GM19395 (cell line): ENCODE data around the gene IL23A.
A peak's percentile ranks its signal among the peaks of the same experiment; 100 is the strongest.
"Not testable (repeated sequence)": the region's sequence is repeated elsewhere in the genome, so short reads cannot be mapped to it uniquely, and the experiment has no call there.

Experiments
- ATAC-seq: cut with Tn5 transposase; IDR thresholded peaks from one replicate; pipeline ENCODE4 v1.9.1; 2021; ENCODE audit warnings: mild to moderate bottlenecking, moderate library complexity; ENCODE audit not compliant: unreplicated experiment

IL23A gene

DNA sequence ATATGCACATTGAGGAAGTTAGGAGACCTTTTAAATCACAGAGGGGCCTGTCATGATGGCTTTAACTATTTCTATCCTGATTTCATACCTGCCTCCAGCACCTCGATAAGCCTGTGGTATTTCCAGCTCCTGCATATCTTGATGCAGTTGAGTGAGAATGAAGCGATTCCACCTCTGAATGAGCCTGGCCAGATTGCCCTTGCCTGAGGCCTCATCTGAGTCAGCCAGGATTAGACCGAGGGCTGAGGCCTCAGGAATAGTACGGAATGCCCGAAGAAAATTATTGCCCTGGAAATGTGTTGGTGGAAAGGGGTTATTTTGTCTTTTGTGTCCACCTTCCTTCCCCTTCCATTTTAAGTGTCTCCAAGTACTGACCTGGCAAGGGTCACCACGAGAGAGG is 14.5 kb upstream of the IL23A start:
- no peak for ATAC-seq

DNA sequence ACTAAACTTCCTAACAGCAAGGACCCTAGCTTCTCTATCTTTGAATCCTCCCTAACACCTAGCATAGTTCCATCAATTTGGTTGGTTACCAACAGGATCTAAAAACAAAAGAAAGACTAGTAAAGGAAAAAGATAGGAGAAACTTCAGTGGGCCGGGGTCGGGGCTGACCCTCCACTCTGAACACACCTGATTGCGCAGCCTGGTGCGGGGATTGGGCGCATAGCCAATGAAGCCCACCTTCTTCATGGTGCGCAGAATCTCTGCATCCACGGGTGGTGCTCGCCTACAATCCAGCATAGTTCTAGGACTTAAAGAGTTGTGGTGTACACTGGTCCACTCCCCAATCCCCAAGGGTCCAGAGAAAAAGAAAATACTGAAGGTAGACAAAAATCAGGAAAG is 12.6 kb upstream of the IL23A start:
- ATAC-seq = no peak

DNA sequence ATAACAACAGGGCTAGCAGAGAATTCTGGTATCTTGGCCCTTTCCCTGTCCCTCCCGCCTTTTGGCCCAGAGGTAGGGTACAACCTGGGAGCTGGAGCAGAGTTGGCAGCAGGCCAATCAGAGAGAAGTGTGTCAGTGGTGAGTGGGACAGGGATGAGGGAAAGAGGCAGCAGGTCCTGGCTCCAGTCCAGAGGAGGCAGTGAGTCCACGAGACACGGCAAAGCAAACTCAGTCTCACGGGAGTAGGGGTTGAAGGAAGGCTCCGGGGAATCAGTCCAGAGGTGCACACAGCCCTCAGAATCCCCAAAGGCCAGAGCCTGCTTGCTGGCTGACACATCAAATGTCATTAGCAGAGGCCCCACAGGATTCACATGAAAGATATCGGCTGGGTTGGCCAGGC is 12.2 kb upstream of the IL23A start:
- ATAC-seq = no peak

DNA sequence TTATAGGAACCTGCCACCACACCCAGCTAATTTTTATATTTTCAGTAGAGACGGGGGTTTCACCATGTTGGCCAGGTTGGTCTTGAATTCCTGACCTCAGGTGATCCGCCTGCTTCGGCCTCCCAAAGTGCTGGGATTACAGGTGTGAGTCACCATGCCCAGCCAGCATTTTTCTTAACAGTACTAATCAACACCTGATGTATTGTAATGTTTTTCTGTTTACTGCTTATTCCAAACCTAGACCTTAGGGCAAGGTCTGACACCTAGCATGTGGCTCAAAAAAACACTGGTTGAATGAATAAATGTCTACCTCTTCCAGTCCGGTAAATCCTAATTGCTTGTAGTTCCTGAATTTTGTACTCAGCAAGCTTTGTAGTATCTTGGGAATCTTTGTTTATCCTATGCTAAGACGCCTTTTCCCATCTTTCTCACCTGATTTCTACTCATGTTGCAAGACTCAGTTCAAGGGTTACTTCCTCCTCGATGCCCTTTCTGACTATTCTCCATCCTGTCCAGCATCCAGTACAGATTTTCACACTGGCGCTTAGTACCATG is 7.7 kb upstream of the IL23A start:
- ATAC-seq = no peak

DNA sequence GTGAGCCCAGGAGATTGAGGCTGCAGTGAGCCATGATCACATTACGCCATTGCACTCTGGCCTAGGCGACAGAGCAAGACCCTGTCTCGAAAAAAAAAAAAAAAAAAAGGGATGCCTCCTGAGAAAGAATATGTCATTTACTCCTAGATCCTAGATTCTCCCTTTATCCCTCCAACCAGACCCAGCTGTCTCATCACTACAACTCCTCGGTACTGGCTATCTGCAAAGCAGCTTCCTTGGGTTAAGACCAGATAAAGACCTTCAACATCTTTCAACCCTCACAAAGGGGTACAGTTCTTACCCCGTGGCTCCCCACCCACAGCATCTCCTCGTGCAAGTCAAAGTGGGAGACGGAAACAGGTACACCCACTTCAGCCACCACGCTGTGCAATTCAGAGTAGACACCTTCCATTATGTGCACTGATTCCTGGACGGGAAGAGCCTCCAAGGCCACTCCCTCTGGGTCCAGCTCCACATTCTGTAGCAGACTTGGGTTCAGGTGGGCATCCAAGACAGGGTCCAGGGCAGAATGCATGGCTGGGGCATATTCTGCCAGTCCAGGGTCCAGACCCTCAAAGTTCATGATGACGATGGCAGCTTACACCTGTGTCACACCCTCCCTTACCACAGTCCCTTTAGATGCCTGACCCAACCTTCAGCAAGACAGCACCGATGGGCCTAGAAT is 6.0 kb upstream of the IL23A start:
- no peak for ATAC-seq

DNA sequence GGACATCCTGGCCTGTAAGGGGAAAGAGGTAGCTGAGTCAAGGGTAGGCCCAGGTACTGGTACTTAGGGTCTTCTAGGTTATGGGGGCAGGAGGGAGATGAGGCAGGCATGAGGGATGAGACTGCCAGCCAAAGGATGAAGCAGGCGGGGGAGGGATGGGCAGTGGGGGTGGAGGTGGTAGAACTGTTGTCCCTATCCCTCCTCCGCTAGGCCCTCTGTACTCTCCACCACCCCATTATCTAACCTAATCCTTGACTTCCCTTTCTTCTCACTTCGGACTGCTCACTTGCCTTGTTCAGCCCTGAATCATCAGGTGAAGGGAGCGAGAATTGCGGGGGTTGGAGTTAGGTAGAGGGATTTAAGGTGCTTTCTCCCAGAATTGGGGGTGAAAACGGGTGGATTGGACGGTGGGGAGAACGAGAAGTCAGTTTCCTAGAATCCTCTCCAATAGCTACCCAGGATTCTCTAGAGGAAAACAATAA is 5.4 kb upstream of the IL23A start:
- ATAC-seq = peak; percentile 5

DNA sequence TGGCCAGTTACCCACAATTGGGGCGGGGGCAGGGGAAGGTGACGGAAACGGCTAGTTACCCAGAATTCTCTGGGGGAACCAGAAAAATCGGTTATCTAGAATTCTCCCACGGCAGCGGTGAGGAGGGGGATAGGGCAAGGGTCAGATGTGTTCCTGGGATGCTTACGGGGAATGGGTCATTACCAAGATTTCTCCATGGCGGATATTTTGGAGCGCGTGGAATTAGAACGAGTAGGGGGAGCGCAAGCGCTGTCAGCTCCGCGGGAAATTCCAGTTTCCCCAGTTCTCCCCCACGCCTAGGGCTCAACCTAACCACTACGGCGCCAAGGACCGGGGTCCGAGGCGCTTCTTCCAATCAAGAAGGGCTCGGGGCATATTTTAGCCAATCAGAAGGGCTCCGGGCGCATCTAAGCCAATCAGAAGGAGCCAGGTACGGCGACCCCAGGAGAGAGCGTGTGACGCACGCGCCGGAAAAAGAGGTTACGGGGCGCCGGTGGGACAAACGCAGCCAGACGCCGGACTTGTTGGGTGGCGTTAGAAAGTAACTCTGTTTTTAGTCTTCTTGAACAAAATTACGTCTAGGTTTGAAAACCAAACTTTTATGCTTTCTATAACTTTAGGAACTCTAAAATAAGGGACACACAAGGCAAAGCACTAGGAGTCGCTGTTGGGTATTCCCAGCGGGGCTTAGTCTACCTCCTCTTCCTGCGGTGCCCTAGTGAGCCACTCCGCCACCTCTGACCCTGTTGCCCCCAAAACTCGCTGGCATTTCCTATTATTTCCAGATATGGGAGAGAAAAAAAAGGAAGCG is 4.8 kb upstream of the IL23A start, which contains the start of gene PAN2:
PAN2 (minus strand) TSS at position 322 of the 811 bp plus-strand sequence. CDS start 906 bp downstream, outside the sequence.
- peak; percentile 94 for ATAC-seq

DNA sequence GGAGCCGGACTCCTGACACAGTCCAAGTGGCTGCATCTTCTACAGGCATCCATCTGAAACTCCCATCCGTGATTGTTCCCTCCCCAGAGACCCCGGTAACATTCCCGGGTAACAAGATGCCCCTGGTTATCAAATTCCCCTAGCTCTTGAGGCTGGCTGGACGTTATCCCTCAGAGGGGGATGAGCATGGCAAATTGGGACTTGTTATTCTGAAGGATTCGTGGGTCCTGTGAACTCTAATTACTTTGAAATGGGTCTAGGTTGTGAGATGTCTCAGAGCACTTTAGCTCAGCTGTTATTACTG is 4.2 kb upstream of the IL23A start:
- ATAC-seq = no peak

DNA sequence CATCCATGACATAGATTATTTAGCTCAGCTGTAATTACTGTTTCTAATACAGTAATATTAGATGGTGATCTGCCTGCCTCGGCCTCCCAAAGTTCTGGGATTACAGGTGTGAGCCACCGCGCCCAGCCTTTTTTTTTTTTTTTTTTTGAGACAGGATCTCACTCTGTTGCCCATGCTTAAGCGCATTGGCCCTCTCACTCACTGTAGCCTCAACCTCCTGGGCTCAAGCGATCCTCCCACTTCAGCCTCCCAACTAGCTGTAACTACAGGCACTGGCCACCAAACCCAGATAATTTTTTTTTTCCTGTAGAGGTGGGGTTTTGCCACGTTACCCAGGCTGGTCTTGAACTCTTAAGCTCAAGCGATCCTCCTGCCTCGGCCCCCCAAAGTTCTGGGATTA is 3.2 kb upstream of the IL23A start:
- ATAC-seq = not testable (repeated sequence)

DNA sequence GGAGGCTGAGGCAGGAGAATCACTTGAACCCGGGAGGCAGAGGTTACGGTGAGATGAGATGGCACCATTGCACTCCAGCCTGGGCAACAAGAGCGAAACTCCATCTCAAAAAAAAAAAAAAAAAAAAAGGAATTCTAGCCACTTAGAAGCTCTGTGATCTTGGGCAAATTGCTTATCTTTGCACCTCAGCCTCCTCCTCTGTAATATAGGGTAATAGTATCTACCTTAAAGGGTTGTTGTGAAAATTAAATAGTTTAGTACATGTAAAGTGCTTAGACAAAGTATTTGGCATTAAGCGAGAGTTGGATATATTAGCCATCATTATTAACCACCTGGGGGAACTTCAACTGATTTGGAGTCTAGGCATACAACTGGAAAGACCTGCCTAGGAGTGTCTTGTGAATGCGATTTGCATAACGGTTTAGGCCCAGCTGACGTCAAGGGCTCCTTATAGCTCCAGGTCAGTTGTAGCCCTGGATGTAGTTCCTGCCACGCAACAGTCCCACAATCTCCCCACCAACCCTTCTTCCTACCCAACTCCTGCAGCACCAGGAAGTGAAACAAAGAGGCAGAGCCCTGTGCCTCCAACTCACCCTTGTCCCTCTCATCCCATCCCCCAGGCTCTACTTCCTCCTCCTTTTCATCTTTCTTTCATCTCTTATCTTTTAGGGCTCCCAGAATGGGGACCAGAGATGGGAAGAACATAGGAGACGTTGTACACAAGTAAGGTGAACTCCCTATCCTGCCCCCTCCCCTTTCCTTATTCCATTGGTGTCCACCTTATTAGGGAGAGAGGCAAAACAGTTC is 2.1 kb upstream of the IL23A start:
- no peak for ATAC-seq

DNA sequence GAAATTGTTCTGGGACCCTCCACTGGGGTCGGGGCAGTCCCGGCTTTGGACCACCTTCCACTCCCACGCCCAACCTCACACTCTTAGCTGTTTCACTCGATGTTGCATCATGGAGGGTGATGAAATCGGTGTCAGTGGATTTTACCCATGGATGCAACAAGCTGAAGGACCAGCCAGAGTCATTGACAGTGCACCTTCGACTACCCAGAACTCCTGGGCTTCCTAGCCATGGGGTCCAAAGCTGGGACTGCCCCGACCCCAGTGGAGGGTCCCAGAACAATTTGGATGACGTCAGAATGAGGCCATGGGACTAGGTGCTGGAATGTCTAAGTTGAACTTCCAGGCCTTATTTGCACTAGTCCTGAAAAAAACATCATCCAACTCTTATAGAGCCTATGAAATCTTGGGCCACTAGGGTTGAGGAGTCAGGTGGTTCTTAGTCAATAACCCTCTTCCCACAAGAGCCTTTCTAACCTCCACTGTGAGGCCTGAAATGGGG is 882 bp upstream of the IL23A start:
- no peak for ATAC-seq

DNA sequence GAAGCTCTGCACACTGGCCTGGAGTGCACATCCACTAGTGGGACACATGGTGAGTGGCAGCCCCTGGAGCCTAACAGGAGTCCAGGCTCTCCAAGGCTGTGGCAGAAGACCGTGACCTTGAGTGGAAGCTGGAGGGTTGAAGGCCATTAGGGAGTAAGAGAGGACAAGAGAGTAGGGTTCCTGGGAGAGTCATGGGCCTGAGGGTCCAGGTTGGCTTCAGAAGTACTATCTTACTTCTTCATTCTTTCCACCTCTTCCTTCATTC is 406 bp downstream of the IL23A start:
- ATAC-seq = no peak

DNA sequence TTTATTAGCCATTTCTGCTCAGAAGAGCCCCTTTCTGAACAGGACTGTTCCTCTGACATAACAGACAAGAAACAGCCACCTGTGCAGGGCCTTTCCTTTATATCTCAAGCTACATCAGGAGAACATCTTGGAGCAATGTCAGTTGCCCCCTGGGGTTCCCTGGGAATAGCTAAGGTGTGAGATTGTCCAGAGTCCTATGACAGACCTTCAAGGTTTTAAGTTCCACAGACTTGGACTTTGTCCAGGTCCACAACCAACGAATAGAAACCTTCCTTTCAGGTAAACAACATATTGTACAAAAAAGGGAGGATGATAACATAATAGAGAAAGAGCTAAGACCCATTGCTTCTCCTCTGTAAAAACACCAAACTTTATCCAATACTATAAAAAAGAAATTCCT is 2.9 kb downstream of the IL23A start:
- ATAC-seq = no peak

DNA sequence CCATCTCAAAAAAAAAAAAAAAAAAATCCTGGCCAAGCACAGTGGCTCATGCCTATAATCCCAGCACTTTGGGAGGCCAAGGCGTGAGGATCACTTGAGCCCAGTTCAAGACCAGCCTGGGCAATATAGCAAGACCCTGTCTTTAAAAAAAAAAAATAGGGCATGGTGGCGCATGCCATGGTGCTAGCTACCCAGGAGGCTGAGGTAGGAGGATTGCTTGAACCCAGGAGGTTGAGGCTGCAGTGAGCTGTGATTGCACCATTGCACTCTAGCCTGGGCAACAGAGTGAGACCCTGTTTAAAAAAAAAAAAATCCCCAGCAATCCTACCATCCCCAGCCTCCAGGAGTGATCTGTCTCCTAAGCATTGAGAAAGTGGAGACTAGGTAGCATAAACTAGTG is 3.6 kb downstream of the IL23A start:
- ATAC-seq = not testable (repeated sequence)

DNA sequence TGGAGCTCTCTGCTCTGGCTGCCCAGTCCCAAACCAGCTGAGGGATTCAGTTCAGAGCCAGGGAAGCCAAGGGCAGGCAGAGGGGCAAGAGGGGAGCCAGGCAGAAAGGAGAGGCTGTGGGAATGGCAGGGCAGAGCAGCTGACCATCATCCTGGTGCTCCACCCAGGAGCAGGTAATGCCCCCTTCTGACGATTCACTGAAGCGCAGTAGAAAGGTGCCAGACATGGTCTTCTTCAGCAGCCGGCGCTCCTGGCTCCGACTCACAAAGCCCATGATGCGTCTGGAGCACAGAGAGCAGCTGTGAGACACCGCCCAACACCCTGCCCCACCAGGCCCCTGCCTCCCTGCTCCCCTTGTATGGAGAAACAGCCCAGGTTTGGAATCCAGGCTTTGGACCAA is 8.0 kb downstream of the IL23A start:
- ATAC-seq = no peak

DNA sequence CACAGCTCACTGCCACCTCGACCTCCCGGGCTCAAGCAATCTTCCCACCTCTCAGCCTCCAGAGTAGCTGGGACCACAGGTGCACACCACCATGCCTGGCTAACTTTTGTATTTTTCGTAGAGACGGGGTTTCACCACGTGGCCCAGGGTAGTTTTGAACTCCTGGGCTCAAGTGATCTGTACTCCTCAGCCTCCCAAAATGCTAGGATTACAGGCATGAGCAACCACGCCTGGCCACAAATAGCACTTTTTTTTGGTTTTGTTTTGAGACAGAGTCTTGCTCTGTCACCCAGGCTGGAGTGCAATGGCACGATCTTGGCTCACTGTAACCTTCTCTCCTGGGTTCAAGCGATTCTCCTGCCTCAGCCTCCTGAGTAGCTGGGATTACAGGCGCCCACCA is 8.6 kb downstream of the IL23A start:
- ATAC-seq = not testable (repeated sequence)

DNA sequence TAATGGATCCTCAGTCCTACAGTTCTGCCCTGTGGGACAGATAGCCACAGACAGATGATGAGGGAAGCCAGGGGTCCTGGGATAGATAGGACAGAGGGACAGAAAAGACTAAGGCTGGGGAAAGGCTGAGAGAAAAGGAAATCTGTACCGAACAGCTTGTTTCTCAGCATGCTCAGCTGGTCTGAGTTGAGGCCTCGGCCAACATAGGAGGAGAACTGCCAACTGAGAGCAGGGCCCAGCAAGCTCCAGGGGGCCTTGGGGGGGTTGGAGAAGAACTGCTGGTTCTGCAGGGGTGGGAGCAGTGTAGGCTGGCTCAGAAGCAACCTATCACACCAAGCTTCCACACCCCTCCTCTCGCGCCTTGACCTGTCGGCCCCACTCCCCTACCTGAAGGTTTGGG is 10.1 kb downstream of the IL23A start:
- ATAC-seq = no peak

DNA sequence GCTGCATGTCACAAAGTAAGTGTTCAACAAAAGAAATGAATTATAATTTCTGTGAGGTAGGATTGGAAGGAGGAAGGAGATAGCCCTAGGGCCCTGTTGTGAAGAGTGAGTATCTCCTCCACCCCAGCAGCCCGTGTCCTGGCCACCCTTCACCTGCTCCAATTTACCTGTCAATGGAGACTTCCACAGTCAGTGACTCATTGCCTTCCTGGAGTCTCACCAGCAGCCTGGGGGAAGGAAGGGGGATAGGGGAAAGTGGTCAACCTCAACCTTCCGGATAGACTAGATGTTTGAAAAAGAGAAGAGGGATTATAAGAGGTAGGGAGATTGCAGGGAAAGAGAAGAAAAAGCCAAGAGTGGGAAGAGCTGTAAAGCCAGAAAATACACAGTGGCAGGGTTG is 12.0 kb downstream of the IL23A start:
- ATAC-seq = no peak

DNA sequence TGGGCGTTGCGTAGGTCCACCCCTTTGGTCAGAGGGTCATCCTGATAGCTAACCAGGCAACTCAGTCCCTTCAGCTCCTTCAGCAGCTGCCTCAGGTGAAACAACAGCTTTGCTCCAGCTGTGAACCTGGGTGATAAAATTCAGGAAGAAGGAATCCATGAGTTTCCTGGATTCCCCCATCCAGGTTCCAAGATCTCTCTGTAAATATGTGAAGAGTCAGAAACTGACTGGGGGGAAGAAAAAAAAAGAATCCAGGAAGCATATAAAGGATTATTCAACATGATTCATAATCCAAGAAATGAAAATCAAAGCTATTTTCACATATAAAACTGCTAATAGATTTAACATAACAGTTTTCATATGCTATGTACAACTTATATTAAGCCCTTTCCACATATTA is 12.6 kb downstream of the IL23A start:
- no peak for ATAC-seq

DNA sequence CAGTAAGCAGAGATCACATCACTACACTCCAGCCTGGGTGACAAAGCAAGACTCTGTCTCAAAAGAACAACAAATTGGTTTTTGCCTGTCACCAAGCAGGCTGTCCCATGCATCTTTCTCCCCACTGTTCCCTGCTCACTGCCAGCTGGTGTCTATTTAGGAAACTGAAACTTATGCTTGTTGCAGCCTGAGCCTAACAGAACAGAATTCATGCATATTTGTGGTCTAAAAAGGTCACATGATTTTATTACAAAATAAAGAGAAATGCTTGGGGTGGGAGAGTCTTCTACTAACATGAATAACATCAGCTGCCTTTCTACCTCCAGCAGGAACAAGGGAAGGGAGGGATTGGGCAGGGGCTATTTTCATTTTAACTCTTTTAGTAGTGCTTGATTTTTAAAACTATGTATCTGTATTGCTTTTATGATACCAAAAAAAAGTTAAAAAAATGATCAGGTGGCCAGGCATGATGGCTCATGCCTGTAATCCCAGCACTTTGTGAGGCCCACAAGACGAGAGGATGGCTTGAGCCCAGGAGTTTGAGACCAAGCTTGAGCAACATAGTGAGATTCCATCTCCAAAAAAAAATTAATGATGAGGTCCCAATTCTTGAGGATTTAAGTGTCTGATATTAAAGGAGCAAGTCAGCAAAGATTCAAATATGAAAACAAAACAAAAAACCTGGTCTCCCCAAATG is 20.3 kb downstream of the IL23A start:
- no peak for ATAC-seq
